Cardiac fibroblast (primary cell): Measurements from ENCODE around the gene TRIM10.
"Not testable (repeated sequence)": the region's sequence is repeated elsewhere in the genome, so short reads cannot be mapped to it uniquely, and the experiment has no call there.

Source experiments
- DNase-seq, 2 donors: peaks; one replicate each; pipeline versions ENCODE4 v3.0.0 to v3.0.0-alpha.2; 2010; ENCODE audit warnings: low read depth in 2 of 2
- H3K4me3 ChIP-seq, 2 donors: replicated peaks in 1 of 2; 1 replicate in 1 of 2; 2 replicates in 1 of 2; pipeline ENCODE4 v1.5.1; 2011; ENCODE audit warnings: low read depth in 2 of 2, low read length in 2 of 2, mild to moderate bottlenecking in 2 of 2, moderate library complexity in 1 of 2
- CTCF ChIP-seq: IDR thresholded peaks from one replicate; pipeline ENCODE4 v1.5.1; 2011; ENCODE audit warnings: low read depth, mild to moderate bottlenecking, low read length, inconsistent platforms

Gene TRIM10

GRCh38 chr6:30172681-30173080 is 11.7 kb upstream of the TRIM10 start:
- no peak for DNase-seq
- no peak overlapping the region for H3K4me3 ChIP-seq
- no peak for TF ChIP-seq CTCF

GRCh38 chr6:30171677-30172471 is 10.9 kb upstream of the TRIM10 start:
- peak in 1 of 2 donors; percentile 13 for DNase-seq
- TF ChIP-seq CTCF = no peak
- peak overlapping the region in 1 of 2 donors; percentile 1 for H3K4me3 ChIP-seq

- peak; percentile 73 to 75 for DNase-seq
- TF ChIP-seq CTCF = peak; percentile 84
- no peak overlapping the region for H3K4me3 ChIP-seq
These were observed 8.9 kb upstream of the TRIM10 start for GRCh38 chr6:30169658-30170614.

GRCh38 chr6:30168741-30169140 is 7.7 kb upstream of the TRIM10 start:
- no peak for DNase-seq
- no peak overlapping the region for H3K4me3 ChIP-seq
- TF ChIP-seq CTCF = no peak

- DNase-seq = no peak
- H3K4me3 ChIP-seq = no peak overlapping the region
- no peak for TF ChIP-seq CTCF
These were observed 6.1 kb upstream of the TRIM10 start for GRCh38 chr6:30167101-30167500.

GRCh38 chr6:30165238-30165637 is 4.2 kb upstream of the TRIM10 start:
- DNase-seq, H3K4me3 ChIP-seq: not testable (repeated sequence)

GRCh38 chr6:30164714-30165113 is 3.7 kb upstream of the TRIM10 start:
- DNase-seq = no peak
- no peak overlapping the region for H3K4me3 ChIP-seq
- no peak for TF ChIP-seq CTCF
